SKM-1 treated with dmso at 0.1 percent for 144 hours (cell line): ENCODE results near the gene CHRD.

Experiments
- DNase-seq: peaks from one replicate; lab custom pipeline; 2025; ENCODE audit not compliant: unreplicated experiment; lab: John Stamatoyannopoulos, UW

CHRD gene

DNA sequence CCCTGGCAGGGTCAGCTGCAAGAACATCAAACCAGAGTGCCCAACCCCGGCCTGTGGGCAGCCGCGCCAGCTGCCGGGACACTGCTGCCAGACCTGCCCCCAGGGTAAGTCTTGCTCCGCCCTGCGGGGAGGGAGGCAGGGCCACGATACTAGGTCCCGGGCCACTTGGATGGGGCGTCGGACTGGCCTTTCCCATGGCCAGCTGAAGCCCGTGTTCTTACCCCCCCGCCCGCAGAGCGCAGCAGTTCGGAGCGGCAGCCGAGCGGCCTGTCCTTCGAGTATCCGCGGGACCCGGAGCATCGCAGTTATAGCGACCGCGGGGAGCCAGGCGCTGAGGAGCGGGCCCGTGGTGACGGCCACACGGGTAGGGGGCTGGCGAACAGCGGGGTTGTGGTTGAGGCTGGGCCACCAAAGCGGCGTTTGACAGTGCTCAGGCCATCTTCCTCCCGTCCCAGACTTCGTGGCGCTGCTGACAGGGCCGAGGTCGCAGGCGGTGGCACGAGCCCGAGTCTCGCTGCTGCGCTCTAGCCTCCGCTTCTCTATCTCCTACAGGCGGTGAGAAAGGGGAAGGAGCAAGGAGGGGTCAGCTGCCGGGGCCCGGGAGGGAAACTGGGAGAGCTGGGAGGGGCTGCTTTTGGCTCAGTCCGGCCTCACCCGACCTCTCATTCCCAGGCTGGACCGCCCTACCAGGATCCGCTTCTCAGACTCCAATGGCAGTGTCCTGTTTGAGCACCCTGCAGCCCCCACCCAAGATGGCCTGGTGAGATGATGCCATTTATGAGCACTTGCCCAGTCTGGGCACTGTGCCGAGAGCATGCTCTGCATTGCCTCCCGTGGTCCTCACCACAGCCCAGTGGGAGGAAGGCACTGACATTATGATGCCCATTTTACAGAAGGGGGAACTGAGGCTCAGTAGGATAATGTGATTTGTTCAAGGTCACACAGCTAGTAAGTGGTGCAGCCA, 1.7 kb downstream of the CHRD start:
- no peak for DNase-seq

DNA sequence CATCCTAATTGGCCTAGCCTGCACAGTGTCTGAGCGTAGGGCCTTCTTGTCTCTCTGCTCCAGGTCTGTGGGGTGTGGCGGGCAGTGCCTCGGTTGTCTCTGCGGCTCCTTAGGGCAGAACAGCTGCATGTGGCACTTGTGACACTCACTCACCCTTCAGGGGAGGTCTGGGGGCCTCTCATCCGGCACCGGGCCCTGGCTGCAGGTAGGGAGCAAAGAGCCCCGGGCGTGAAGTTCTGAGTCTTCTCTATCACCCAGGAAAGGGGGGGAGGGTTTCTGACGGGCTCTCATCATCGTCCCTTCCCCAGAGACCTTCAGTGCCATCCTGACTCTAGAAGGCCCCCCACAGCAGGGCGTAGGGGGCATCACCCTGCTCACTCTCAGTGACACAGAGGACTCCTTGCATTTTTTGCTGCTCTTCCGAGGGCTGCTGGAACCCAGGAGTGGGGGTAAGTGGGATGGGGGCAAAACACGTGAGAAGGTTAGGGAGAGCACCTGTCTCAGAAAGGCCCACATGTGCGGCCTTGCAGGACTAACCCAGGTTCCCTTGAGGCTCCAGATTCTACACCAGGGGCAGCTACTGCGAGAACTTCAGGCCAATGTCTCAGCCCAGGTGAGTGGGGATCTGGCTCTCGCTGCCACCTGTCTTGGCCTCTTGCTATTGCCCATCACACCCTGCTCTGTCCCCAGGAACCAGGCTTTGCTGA, 2.6 kb downstream of the CHRD start:
- no peak for DNase-seq

DNA sequence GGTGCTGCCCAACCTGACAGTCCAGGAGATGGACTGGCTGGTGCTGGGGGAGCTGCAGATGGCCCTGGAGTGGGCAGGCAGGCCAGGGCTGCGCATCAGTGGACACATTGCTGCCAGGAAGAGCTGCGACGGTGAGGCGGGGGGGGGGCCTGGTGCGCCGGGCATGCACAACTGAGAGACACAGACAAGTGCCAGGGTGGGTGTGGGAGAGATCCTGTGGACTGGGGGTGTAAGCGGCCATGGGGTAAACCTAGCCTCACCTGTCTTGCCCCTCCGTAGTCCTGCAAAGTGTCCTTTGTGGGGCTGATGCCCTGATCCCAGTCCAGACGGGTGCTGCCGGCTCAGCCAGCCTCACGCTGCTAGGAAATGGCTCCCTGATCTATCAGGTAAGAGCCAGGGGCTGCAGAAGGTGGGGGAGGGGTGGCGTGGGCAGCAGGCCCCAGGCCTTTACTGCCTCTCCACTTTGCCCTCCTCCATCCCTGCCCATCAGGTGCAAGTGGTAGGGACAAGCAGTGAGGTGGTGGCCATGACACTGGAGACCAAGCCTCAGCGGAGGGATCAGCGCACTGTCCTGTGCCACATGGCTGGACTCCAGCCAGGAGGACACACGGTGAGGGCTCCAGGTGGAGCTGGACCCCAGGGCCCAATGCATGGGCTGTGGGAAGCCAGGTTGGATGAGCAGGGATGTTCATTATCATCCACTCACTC, 3.3 kb downstream of the CHRD start:
- no peak for DNase-seq

DNA sequence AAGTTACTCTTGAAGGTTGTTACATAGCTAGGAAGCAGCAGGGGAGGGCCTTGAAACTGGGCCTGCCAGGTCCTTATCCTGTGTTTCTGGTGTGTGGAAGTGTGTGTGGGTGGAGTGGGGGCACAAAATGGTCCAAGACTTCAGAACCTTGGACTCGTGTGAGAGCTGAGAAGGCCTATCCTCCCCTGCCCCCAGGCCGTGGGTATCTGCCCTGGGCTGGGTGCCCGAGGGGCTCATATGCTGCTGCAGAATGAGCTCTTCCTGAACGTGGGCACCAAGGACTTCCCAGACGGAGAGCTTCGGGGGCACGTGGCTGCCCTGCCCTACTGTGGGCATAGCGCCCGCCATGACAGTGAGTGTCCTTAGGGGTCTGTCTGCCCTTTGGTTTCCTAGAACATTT, 4.5 kb downstream of the CHRD start:
- DNase-seq, result no peak

DNA sequence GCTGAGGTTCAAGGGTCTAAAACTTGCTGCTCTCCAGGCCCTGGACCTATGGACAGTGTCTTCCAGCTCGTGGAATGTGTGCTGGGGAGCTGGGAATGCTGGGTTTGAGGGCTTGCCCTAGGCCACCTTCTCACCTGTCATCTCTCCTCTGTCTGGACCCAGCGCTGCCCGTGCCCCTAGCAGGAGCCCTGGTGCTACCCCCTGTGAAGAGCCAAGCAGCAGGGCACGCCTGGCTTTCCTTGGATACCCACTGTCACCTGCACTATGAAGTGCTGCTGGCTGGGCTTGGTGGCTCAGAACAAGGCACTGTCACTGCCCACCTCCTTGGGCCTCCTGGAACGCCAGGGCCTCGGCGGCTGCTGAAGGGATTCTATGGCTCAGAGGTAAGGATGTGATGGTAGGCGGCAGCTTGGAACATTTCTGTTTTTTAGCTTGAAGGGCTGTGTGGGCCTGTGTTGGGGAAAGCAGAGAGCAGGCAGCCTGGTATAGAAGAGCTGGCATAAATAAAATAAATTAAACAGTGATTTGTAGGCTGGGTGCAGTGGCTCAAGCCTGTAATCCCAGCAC, 5.1 kb downstream of the CHRD start:
- DNase-seq, result no peak

DNA sequence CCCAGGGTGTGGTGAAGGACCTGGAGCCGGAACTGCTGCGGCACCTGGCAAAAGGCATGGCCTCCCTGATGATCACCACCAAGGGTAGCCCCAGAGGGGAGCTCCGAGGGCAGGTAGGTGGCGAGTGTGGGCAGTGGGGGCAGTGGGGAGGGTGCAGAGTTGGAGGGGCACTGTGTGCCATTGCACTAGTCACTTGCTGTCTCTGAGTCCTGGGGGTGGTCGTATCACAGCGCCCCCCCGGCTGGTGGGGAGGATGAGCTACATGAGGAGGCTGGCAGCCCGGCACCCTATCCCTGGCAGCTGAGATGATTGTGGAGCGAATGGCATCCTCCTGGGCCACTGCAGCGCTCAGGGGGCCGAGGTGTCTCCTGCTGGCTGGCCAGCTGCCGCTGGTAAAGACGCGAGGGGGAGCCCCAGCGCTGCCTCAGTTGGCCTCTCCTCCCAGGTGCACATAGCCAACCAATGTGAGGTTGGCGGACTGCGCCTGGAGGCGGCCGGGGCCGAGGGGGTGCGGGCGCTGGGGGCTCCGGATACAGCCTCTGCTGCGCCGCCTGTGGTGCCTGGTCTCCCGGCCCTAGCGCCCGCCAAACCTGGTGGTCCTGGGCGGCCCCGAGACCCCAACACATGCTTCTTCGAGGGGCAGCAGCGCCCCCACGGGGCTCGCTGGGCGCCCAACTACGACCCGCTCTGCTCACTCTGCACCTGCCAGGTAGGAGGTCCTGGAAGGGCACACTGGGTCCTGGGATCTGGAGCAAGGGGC, 6.4 kb downstream of the CHRD start:
- DNase-seq, result no peak

DNA sequence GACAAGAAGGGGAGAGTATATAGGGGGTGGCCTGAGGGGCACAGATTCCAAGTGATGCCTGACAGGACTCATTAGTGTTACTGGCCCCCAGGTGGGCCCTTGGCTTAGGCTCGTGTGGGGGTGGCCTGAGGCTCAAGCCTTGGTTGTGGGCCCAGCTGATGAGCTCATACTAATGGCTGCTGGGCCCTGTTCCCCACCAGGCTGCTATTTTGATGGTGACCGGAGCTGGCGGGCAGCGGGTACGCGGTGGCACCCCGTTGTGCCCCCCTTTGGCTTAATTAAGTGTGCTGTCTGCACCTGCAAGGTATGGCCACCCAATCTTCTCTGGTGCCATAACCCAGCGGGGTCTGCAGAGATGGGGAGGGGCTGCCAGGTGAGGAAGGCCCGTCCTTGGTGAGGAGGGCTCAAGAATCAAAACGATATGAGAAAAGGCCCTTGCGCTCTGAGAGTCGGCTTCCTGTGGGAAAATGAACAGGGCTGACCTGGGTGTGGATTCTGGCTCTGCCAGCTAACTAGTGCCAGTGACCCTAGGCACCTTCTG, 7.4 kb downstream of the CHRD start:
- DNase-seq, result no peak

DNA sequence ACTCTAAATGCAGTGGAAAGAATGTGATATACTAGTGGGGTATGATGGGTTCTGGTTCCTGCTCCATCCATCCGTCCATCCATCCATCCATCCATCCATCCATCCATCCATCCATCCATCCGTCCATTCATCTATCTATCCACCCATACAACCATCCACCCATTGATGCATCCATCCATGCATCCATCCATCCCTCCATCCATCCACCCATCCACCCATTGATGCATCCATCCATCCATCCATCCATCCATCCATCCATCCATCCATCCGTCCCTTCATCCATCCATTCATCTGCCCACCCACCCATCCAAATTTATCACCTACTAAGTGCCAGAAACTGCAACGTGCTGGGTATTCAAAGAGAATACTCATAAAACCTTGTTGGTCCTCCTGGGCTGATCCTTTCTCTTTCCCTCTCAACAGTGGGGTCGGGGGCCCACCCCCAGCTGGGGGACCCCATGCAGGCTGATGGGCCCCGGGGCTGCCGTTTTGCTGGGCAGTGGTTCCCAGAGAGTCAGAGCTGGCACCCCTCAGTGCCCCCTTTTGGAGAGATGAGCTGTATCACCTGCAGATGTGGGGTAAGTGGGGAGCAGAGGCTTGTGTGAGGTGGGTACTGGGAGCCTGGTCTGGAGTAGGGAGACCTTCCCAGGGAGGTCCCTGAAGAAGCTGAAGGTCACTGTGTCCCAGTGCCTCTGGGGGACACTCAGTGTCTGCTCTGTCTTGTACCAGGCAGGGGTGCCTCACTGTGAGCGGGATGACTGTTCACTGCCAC, 8.5 kb downstream of the CHRD start:
- no peak for DNase-seq

DNA sequence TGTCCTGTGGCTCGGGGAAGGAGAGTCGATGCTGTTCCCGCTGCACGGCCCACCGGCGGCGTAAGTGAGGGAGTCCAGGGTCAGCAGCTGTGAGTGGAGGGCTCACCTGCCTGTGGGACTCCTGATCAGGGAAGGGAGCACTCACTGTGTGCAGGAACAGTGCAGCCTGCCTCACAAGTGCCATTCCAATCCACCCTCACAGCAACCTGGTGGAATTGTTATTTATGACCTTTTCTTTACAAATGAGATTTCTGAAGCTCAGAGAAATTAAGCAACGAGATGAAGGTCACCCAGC, 9.0 kb downstream of the CHRD start:
- no peak for DNase-seq

DNA sequence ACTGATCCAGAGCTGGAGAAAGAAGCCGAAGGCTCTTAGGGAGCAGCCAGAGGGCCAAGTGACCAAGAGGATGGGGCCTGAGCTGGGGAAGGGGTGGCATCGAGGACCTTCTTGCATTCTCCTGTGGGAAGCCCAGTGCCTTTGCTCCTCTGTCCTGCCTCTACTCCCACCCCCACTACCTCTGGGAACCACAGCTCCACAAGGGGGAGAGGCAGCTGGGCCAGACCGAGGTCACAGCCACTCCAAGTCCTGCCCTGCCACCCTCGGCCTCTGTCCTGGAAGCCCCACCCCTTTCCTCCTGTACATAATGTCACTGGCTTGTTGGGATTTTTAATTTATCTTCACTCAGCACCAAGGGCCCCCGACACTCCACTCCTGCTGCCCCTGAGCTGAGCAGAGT, 9.5 kb downstream of the CHRD start:
- no peak for DNase-seq

DNA sequence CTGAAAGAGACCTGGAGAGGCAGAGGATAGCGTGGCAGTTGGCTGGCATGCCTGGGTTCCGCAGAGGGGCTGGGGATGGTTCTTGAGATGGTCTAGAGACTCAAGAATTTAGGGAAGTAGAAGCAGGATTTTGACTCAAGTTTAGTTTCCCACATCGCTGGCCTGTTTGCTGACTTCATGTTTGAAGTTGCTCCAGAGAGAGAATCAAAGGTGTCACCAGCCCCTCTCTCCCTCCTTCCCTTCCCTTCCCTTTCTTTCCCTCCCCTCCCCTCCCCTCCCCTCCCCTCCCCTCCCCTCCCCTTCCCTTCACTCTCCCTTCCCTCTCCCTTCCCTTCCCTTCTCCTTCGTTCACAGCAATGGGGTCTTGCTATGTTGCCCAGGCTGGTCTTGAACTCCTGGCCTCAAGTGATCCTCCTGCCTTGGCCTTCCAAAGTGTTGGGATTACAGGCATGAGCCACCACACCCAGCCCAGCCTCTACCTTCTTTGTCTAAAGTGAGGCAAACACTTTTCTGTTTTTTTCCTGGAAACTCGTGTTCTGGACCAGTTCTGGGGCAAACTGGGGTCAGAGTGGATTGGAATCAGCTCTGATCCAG, 10.2 kb downstream of the CHRD start:
- no peak for DNase-seq

DNA sequence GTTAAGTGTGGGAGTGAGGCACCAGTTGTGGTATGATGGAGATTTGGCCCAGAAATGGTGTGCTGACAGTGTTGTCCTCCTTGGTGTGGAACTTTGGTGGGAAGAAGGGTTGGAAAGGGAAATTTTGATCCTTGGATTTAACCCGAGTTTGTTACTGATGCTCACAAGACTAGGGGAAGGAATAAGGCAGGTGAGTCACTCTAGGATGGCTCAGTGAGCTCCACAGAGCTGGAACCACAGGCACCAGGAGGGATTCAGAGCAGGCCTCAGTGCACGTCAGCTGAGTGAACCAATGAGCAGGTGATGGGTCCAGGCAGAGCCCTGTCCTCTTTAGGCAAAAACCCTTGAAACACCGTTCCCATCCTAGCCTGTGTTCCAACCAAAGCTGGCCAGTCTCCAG, 11.4 kb downstream of the CHRD start:
- DNase-seq, result no peak

DNA sequence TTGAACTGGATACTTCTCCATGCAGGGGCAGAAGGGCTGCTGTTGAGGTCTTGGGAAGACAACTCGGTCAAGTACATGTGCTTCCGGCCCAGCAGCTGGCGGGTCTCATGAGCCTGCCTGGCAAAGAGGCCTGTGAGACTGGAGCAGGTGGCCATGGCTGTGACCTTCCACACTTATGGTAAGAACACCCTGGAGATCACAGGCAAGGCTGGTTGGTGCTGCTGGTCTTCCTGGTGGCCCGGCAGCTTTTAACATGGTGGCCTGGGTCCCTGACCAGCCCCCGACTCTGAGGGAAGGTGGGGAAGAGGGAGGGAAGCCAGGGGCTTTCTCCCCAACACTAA, 15.4 kb downstream of the CHRD start:
- DNase-seq, result no peak

DNA sequence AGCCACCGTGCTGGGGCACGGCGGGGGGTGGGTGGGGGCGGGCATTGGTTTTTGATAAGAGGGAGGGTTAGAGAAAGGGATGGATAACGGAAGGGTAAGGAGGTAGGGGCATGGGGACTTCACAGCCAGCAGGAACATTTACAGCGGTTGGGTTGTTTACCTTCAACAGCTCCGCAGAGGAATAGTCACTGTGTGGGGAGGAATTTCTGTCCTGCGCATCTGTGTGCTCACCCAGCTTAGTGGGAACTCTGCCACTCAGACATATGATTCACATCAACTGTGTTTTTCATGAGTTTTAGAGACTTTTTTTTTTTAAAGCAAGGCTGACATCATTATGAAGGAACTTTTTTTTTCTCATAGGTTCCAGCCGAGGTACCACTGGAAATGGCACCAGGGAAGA, 19.6 kb downstream of the CHRD start:
- DNase-seq, result no peak

DNA sequence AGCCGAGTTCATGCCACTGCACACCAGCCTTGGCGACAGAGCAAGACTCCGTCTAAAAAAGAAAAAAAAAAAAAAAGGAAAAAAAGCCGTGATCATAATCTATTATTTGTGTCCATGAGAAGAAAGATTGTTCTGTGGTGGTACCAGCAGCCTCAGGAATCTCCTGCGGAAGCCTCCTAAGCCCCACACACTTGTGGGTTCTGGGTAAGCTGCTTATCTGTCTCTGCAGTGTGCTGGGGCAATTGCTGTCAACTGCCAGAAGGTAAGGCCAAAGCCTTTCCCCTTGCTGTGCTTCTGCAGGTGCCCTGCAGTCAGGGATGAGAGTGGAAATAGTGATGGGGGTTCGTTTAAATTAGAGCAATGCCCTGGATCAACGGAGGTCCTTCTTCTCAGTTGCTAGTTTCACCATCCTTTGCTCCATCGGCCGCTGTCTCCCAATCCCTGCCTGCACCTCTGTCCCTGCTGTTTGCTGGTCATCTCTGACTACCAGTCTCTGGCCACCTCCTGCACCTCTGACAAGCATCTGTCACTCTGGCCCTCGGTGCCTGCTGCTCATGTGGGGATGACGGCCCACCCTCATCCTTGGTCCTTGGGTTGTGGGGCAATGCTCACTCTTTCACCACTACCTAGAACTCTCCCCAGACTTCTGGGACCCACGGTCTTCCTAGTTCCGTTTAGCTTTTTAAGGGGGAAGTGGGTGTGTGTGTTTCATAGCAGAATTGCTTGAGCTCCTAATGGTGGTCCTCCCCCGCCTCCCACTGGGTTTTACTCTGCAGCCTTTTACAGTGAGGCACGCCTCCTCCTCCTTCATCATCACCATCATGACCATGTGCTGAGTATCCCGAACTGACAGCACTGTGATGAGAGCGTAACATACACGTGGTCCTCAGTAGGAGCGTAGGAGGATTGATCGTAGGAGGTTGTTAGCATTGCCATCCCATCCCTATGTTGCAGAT, 25.5 kb downstream of the CHRD start:
- no peak for DNase-seq

DNA sequence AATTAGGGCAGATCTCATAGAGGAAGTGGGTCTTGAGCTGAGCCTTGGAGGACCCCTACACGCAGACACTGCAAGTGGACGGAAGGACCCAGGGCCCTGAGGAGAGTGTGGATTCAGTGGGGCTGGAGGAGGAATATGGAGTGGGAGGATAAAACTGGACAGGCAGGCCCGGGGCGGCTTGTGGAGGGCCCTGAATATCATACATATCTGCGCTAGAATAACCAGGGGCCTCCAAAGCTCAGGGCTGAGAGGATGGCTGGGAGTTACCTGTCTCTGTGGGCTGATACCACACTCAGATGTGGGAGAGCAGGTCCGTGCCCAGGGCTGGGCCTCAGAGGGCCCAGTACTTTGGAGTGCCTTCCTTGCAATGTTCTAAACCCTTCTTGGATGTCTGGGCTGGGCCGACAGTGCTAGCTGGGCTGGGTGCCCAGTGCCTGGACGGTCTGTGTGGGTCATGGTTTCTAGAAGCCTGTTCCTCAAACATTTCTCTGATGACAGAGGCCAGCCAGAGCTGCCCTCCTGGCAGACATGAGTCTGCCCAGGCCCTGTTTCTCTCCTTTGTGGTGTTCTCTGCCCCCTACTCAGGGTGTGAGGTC, 29.6 kb downstream of the CHRD start:
- DNase-seq, result no peak

DNA sequence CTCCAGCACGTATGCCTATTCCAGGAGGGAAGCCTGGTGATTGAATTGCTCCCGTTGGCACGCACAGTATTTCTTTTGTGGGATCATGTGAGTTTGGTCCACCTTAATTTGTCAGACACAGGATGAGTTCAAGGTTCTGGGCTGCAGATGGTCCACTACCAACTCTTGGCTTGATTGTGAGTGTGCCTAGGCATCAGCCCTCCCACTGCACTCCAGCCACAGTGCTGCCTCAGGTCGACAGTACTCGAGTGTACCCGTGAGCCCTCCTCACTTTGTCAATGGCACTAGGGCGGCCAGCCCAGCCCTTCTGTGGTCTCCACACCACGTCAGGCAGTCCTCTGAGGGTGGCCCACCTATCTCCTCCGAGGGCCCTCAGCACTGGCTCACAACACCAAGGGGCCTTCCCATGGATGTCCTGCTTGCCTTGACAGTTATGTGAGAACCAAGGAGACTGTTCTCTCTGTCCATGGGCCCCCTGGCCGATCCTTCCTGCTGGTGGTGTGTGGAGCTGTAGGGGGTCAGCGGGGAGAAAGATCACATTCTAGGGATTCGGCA, 30.2 kb downstream of the CHRD start:
- DNase-seq, result no peak
